ENCODE results near the gene FEM1C.
"Not testable (repeated sequence)": the region's sequence is repeated elsewhere in the genome, so short reads cannot be mapped to it uniquely, and the experiment has no call there.

FEM1C gene

DNA sequence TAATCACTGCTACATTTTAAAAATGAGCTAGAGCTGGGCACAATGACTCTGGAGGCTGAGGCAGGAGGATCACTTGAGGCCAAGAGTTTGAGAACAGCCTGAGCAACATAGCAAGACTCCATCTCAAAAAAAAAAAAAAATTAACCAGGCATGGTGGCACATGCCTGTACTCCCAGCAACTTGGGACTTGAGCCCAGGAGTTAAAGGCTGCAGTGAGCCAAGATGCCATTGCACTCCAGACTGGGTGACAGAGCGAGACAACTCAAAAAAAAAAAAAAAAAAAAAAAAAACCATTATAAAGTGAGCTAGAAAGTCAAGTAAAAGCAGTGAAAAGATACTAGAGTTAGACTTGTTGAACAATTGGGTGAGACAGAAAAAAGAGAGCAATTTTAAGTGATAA, 28.2 kb downstream of the FEM1C start:
- no peak for DNase-seq

- DNase-seq: no peak
These were observed 30.4 kb downstream of the FEM1C start for GRCh38 chr5:115514220-115514619.

GRCh38 chr5:115511632-115512031, 32.9 kb downstream of the FEM1C start:
- no peak for DNase-seq

DNA sequence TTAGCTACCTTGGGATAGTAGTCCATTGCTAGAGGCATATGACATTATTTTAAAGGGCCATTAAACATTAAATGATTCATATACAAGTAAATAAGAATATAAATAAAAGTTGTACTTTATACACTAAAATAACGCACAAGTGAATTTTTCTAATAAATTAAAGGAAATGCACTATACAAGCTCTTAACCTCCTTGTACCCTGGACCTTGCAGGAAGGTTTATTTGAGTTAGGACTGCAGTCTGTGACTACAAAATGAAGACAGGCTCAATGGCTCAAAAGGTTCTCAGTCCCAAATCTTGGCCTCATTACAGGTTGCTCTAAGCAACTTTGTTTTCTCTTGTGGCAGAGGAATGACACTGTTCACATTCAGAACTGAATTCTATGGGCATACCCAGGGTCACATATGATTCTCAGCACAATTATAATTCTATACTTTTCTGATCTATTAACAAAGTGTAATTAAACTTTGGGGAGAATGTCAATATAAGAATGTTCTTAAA, 34.4 kb downstream of the FEM1C start:
- no peak for DNase-seq

DNA sequence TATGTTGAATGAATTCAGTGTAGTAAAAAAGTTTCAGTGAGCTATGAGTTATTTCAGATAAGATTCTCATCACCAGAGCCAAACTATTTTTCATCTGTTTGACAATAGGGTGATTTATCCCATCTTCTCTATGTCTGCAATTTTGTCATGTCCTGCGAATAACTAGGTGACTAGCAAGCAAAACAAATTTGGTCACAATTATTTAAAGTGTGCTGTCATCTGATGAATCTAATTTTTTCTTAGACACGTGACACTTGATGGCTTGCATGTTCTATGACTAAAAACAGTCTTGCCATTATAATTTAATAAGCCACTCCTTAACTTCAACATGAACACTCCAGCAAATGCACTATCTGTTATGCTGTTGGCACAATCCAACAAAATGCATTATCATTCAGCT, 35.0 kb downstream of the FEM1C start:
- DNase-seq: no peak

GRCh38 chr5:115507681-115508080, 36.9 kb downstream of the FEM1C start:
- no peak for DNase-seq

DNA sequence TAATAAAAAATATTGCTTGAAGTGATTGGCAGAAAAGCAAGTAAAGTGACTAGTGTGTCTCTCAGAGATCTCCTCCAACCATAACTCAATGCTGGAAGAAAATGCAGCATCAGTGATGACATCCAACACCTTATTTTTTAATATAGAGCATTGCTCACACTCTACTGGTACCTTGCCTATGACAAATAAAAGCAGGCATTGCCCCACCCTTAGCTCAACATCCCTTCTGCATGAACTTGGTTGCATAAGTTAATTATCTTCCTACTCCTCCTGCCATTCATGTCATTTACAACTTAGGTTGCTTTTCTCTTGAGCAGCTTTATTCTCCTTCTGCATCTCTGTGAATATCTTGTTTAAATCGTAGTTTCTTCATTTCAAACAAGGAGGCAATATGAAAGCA, 41.2 kb downstream of the FEM1C start:
- no peak for DNase-seq

DNA sequence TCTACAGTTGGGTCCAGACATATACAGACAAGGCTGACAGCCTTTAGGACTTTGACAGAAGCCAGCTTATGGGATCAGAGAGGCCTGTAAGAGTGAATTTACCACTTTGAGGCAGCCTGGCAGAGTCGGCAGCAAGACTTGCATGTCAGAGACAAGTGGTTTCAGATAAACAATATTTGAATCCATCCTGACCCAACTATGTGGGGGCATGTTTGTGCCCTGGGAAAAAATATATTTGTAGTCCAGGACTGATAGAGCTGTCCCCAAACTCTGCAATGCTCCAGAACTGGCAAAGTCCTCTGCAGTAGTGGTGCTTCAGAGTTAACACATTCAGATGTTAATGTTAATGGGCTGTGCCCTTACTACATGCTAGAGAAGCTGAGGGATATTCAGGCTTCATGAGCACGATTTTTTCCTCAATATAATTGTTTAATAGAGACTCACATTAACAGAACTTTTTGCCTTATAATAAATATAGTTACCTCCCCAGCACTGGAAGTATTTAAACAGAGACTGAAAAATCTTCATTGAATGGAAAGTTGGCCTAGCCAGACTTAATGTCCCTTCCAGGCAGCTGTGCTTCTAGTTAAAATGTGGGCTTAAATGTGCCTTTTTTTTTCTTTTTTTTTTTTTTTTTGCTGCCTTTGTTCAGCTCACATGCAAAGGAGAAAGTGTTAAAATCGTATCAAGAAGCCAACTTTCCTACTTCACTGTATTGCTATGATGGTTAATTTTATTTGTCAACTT, 42.9 kb downstream of the FEM1C start:
- no peak for DNase-seq

DNA sequence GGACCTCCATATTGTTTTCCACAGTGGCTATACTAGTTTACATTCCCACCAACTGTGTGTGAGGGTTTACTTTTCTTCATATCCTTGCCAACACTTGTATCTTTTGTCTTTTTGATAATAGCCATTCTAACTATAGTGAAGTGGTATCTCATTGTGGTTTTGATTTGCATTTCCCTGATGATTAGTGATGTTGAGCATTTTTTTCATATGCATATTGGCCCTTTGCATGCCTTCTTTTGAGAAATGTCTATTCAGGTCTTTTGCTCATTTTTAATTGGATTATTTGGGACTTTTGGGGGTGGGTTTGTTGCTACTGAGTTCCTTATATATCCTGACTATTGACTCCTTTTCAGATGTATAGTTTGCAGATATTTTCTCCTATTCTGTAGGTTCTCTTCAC, 44.4 kb downstream of the FEM1C start:
- DNase-seq: no peak

GRCh38 chr5:115496936-115497576, 47.5 kb downstream of the FEM1C start:
- no peak for DNase-seq

GRCh38 chr5:115494570-115495289, 49.8 kb downstream of the FEM1C start:
- no peak for DNase-seq

DNA sequence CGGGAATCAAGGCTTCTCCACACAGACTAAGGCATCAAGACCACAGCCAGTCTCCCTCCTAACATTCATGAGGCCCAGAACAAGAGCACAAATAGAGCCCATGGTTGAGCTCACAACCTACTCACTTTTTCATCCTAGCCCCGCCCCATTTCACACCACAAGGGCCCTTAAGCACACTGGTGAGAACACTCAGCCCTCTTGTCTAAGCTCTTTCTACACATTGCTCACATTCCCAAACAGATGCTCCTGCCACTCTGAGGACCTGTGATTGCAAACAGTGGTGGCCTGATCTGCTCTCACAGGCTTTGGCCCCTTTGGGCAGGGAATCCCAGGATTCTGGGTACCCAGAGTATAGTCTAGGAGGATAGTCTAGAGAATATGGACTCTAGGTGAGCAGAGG, 54.0 kb downstream of the FEM1C start:
- no peak for DNase-seq

GRCh38 chr5:115489733-115490132, 54.8 kb downstream of the FEM1C start:
- no peak for DNase-seq

DNA sequence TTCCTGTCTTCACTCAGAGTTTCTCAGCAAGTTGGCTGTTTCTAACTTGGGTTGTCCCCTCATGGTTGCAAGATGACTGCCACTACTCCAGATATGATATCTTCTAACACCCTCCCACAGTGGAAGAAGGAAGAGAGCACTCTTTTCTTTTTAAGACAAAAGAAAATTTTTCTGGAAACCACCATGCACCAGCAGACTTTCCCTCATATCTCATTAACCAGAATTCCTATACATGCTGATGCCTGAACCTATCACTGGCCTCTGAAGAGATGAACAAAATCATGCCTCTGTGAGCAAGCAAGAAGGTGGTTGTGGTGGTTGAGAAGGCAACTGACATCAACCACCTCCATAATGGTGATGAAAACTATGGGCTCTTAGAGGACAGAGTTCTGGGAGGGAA, 56.8 kb downstream of the FEM1C start:
- DNase-seq: no peak

DNA sequence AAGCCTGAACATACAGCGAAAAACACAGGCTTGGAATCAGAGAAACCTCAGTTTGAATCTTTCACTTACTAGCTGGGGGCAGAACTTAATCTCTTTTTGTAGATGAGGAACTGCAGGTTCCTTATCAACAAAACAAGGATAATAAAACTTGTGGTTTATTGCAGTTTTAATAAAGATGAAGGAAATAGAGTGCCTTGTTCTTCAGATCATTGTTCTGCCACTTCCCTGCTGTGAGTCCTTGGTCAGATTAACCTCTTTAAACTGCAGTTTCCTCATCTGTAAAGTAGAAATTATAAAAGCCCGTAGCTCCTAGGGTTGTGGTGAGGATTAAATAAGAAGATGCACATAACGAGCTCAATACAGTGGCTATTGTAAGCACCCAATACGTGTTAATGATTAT, 57.4 kb downstream of the FEM1C start:
- no peak for DNase-seq

DNA sequence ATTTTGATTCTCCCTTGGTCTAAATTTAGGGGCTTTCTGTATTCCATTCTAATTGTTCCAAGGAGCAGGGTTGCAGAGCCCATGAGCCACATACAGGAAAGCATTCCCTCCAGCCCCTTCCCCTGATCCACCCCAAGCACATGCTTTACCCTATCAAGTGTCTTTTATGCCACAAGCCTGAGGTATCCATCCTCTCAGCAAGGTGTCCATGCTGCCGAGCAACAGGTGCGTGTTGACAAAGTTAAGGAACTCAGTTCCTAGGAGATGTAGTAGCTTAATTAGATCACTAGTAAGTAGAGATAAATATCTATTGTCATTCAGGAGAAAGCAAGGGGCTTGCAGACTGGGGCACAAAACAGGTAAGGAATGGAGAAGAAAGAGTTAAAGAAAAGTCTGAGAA, 57.8 kb downstream of the FEM1C start:
- no peak for DNase-seq

GRCh38 chr5:115484368-115484767, 60.2 kb downstream of the FEM1C start:
- no peak for DNase-seq

DNA sequence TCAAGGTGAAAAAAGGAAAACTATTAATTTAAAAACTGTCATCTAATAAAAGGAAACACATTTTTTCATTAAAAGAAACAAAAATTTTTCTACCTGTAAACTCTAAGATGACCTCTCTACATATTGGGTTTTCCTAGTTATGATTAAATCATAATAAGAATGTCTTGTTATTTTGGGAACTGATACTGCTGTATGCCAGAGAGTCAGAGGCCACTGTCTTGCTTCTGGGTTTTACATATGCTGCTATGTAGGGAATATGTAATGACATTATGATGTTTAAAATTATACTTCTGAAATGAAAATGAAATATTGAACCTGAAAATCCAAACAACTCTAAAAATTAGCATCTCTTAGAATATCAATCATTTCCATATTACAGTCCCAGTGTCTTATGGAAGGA, 63.7 kb downstream of the FEM1C start:
- no peak for DNase-seq

DNA sequence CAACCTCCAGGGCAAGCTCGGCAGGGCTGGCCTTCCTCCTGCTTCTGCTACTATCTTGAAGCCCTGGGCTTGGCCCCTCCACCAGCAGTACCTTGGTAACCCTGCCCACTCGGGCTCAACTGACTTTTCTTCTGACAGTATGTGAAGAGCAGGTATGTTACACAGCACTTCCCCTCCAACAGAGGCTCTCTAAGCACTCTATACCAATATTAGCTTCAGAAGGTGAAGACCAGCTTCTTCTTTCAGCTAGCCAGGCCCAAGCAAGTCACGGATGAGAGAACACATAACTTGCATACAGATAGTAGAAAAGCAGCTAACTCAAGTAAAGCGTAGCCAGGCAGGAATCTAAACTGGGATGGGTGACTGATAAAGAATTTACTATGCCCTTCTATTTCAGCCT, 64.3 kb downstream of the FEM1C start:
- DNase-seq: no peak

DNA sequence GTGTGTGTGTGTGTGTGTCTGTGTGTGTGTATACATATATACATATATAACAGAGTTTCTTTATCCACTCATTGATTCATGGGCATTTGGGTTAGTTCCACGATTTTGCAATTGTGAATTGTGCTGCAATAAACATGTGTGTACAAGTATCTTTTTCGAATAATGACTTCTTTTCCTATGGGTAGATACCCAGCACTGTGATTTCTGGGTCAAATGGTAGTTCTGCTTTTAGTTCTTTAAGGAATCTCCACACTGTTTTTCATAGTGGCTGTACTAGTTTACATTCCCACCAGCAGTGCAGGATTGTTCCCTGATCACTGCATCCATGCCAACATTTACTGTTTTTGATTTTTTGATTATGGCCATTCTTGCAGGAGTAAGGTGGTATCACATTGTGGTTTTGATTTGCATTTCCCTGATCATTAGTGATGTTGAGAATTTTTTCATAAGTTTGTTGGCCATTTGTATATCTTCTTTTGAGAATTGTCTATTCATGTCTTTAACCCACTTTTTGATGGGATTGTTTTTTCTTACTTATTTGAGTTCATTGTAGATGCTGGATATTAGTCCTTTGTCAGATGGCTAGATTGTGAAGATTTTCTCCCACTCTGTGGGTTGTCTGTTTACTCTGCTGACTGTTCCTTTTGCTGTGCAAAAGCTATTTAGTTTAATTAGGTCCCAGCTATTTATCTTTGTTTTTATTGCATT, 65.3 kb downstream of the FEM1C start:
- not testable (repeated sequence) for DNase-seq

- no peak for DNase-seq
These were observed 66.3 kb downstream of the FEM1C start for GRCh38 chr5:115478281-115478680.

- no peak for DNase-seq
These were observed 67.0 kb downstream of the FEM1C start for GRCh38 chr5:115477581-115477980.

DNA sequence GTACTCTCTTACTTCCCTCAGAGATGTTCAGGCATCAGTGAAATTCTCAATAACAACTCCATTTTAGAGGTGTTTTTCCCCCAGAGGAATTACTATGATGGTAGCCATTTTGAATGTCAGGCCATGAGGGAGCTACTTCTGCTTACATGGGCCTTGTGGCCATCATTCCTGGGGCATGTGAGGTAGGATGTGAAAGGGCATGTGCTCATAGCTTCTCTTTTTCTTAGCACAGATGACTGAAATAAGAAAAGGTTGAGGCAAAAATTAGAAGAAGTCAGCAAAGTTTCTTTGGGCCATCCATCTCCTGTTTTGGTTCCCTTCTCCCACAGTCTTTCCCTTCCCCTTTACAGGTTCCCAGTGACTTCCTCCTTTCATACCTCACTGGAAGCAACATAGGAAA, 68.8 kb downstream of the FEM1C start:
- DNase-seq: no peak
